ENCODE results near the gene GRB14. TPM values are rescaled to one million over a fixed set of nuclear protein-coding genes. Genes with fewer than 3 reads are reported as not detected.

GRB14 gene
- total RNA-seq, 4 donors from 2014 or later: 3.3 to 4.4 TPM; not detected in 2

DNA sequence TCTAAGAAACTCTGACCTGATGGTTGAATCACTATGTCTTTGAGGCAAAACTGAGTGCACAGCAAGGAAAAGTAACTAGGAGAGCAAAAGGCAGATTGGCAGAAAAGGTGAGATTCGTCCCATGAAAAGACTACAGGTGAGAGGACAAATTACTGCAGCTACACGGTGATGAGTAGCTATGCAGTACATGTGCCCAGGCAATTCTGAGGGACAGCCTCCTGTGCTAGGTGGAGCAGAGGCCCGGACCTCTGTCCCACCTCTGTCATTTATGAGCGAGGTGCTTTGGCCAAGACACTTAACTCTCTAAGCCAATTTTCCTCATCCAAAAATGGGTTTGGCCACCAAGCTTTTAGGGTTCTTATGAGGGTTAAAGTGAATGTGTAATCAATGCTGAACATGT lies 59.9 kb downstream of the GRB14 start:
- Histone ChIP-seq H3K27ac (no peak overlapping the region), H3K36me3 (no peaks in the 10 kb centered on the region)

DNA sequence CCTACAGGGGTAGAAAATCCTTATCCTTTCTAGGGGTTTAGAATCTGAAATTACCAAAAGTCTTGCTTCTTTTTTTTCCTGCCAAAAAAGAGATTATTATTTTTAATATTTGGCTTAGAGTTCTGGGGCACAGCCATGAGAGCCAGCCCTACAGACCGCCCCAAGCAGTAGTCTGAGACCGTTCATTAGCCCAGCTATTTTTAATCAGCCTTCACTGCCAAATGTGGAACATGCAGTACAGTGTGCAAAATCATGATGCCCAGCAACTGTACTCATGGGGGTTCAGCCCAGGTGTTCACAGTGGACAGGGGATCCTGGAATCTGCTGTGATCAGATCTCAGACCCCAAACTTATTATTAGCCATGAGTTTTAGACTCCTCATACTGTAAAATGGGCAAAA lies 60.4 kb downstream of the GRB14 start:
- intact Hi-C loops (cut with DNase I; ENCODE audit: low total_unique reads): no loop called here
- TF ChIP-seq, protein P1, sequence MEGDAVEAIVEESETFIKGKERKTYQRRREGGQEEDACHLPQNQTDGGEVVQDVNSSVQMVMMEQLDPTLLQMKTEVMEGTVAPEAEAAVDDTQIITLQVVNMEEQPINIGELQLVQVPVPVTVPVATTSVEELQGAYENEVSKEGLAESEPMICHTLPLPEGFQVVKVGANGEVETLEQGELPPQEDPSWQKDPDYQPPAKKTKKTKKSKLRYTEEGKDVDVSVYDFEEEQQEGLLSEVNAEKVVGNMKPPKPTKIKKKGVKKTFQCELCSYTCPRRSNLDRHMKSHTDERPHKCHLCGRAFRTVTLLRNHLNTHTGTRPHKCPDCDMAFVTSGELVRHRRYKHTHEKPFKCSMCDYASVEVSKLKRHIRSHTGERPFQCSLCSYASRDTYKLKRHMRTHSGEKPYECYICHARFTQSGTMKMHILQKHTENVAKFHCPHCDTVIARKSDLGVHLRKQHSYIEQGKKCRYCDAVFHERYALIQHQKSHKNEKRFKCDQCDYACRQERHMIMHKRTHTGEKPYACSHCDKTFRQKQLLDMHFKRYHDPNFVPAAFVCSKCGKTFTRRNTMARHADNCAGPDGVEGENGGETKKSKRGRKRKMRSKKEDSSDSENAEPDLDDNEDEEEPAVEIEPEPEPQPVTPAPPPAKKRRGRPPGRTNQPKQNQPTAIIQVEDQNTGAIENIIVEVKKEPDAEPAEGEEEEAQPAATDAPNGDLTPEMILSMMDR (IDR thresholded peaks at IDR 0.05): no peak
- no peak for TF ChIP-seq POLR2A (IDR thresholded peaks at IDR 0.05)
- H3K27me3 ChIP-seq: no peaks in the 10 kb centered on the region
- no peaks in the 10 kb centered on the region for H3K9me3 ChIP-seq
- no peaks in the 10 kb centered on the region for H3K36me3 ChIP-seq
- H3K27ac ChIP-seq: no peak overlapping the region
- DNase-seq: no peak
- H3K4me1 ChIP-seq: no peaks in the 10 kb centered on the region
- no peak overlapping the region for H3K4me3 ChIP-seq

More for the DNA sequence above, 59.9 kb downstream of the GRB14 start:
- Histone ChIP-seq H3K27me3 (no peaks in the 10 kb centered on the region), H3K9me3 (no peaks in the 10 kb centered on the region), H3K4me1 (no peaks in the 10 kb centered on the region), H3K4me3 (no peak overlapping the region)
- DNase-seq: no peak
- intact Hi-C loops (cut with DNase I; ENCODE audit: low total_unique reads): no loop called here
- TF ChIP-seq POLR2A (IDR thresholded peaks at IDR 0.05): no peak
- TF ChIP-seq, protein P1 (IDR thresholded peaks at IDR 0.05): no peak

DNA sequence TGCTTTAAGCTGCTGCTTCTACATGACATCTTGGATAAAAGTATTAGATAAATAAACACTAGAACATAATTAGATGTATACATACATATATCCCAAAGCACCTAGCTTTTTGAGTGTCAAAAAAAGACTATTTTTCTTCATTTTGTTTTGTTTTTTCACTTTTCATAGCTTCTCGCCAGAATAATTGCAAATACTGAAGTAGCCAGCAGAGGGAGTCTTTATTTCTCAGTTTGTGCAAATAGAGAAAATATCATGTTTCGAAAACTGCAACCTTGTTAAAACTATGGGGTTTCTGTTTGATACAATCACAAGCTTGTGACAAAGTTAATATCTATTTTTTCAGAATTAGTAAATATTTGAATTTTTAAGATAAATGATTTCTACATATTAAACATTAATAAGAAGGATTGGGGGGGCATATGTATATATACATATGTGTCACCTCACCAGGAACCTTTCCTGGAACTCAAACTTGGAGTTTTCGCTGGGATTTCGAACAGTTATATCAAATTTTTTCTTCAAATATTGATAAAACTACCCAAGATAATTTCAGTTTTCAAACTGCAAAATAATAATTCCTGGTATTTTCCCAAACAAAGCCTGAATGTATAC lies 61.0 kb downstream of the GRB14 start:
- no peaks in the 10 kb centered on the region for H3K36me3 ChIP-seq
- no peaks in the 10 kb centered on the region for H3K9me3 ChIP-seq
- no peak overlapping the region for H3K4me3 ChIP-seq
- no peak overlapping the region for H3K27ac ChIP-seq
- no peaks in the 10 kb centered on the region for H3K27me3 ChIP-seq
- no peaks in the 10 kb centered on the region for H3K4me1 ChIP-seq
- intact Hi-C loops (cut with DNase I; ENCODE audit: low total_unique reads): no loop called here
- no peak for DNase-seq
- TF ChIP-seq, protein P1 (IDR thresholded peaks at IDR 0.05): peak in 3 of 4 experiments; percentile 36 to 61 (median 46)
- TF ChIP-seq POLR2A (IDR thresholded peaks at IDR 0.05): no peak

DNA sequence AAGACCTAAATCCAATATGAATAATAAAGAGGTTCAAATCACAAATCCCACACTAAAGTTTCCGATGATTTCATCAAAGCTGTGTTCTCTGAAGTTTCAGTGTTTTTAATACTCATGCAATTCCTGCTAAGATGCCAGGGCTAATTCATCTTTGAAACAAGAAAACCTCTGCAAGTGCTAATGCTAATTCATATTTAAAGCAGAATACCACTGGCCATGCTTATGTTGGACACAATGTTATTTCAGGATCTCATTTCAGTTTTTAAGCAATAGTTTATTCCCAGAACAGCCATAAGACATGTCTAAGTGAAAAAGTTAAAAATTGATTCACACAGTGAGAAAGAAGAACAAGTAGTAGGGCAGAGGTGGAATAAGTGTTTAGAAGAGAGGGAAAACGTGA lies 62.8 kb downstream of the GRB14 start:
- TF ChIP-seq, protein P1 (IDR thresholded peaks at IDR 0.05): no peak
- TF ChIP-seq POLR2A (IDR thresholded peaks at IDR 0.05): no peak
- Histone ChIP-seq H3K4me3 (no peak overlapping the region), H3K9me3 (no peaks in the 10 kb centered on the region), H3K27ac (no peak overlapping the region), H3K36me3 (no peaks in the 10 kb centered on the region), H3K27me3 (no peaks in the 10 kb centered on the region), H3K4me1 (no peaks in the 10 kb centered on the region)
- intact Hi-C loops (cut with DNase I; ENCODE audit: low total_unique reads): no loop called here
- DNase-seq: no peak

DNA sequence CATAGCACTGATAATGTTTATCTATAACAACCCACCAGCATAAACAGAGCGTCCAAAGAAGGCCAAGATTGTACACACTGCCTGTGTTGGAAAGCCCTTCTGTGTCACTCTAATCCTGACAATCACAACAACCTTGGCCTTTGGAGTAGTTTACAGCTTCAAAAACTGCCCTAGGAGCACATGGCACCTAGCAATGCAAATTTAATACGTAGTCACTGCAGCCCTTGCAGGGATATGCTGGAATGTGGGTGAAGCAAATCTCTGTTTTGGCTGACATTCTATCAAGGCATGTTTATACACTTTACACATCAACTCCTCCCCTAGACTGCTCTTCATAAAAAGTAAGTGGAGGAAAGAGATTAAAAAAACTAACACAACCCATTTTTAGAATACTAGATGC lies 66.8 kb downstream of the GRB14 start:
- no peaks in the 10 kb centered on the region for H3K4me1 ChIP-seq
- H3K27me3 ChIP-seq: no peaks in the 10 kb centered on the region
- no peak overlapping the region for H3K4me3 ChIP-seq
- no peaks in the 10 kb centered on the region for H3K36me3 ChIP-seq
- no peak for TF ChIP-seq POLR2A (IDR thresholded peaks at IDR 0.05)
- TF ChIP-seq, protein P1 (IDR thresholded peaks at IDR 0.05): no peak
- no peaks in the 10 kb centered on the region for H3K9me3 ChIP-seq
- DNase-seq: no peak
- intact Hi-C loops (cut with DNase I; ENCODE audit: low total_unique reads): no loop called here
- H3K27ac ChIP-seq: no peak overlapping the region

All from uterus (tissue), 4 donors.